GM21526 (cell line): ENCODE measurements around the gene HPSE2.

Experiments used
- ATAC-seq: cut with Tn5 transposase; IDR thresholded peaks from one replicate; pipeline ENCODE4 v1.9.1; 2021; ENCODE audit warnings: moderate library complexity; ENCODE audit not compliant: unreplicated experiment, low FRiP score

The HPSE2 gene

GRCh38 chr10:98720551-98720950 is 515.1 kb downstream of the HPSE2 start:
- no peak for ATAC-seq

- ATAC-seq = no peak
Measured at GRCh38 chr10:98713586-98713985, 522.1 kb downstream of the HPSE2 start.

GRCh38 chr10:98696516-98696915 is 539.1 kb downstream of the HPSE2 start:
- ATAC-seq = no peak

GRCh38 chr10:98694883-98695282 is 540.8 kb downstream of the HPSE2 start:
- ATAC-seq = no peak

- ATAC-seq = no peak
Measured at GRCh38 chr10:98694014-98694413, 541.6 kb downstream of the HPSE2 start.

GRCh38 chr10:98687685-98688084 is 548.0 kb downstream of the HPSE2 start:
- ATAC-seq = no peak

- ATAC-seq = no peak
Measured at GRCh38 chr10:98684019-98684899, 551.4 kb downstream of the HPSE2 start.

GRCh38 chr10:98676895-98677294 is 558.8 kb downstream of the HPSE2 start:
- ATAC-seq = no peak

- ATAC-seq = no peak
Measured at GRCh38 chr10:98675902-98676301, 559.8 kb downstream of the HPSE2 start.

- ATAC-seq = no peak
Measured at GRCh38 chr10:98673171-98673782, 562.4 kb downstream of the HPSE2 start.

GRCh38 chr10:98667081-98667480 is 568.6 kb downstream of the HPSE2 start:
- no peak for ATAC-seq

- ATAC-seq = no peak
Measured at GRCh38 chr10:98666276-98666675, 569.4 kb downstream of the HPSE2 start.

GRCh38 chr10:98664329-98665042 is 571.2 kb downstream of the HPSE2 start:
- ATAC-seq = peak; percentile 87

- no peak for ATAC-seq
Measured at GRCh38 chr10:98659951-98660350, 575.7 kb downstream of the HPSE2 start.

GRCh38 chr10:98655492-98655891 is 580.2 kb downstream of the HPSE2 start:
- no peak for ATAC-seq

GRCh38 chr10:98649170-98649569 is 586.5 kb downstream of the HPSE2 start:
- ATAC-seq = no peak

GRCh38 chr10:98646998-98647917 is 588.4 kb downstream of the HPSE2 start:
- no peak for ATAC-seq

GRCh38 chr10:98644466-98644865 is 591.2 kb downstream of the HPSE2 start:
- no peak for ATAC-seq

- no peak for ATAC-seq
Measured at GRCh38 chr10:98642281-98642680, 593.4 kb downstream of the HPSE2 start.

- no peak for ATAC-seq
Measured at GRCh38 chr10:98638920-98639319, 596.7 kb downstream of the HPSE2 start.
